HTR-8/SVneo (cell line): Measurements from ENCODE around the gene TBL1X.

Source experiments
- DNase-seq: peaks from one replicate; pipeline ENCODE4 v3.0.0; 2011; ENCODE audit warnings: low spot score, mixed read lengths; ENCODE audit not compliant: insufficient read length
- FAIRE-seq: peaks from 2 replicates; lab custom pipeline; 2011; peaks lifted over from hg19 to GRCh38; lab: Jason Lieb, UNC

TBL1X gene

GRCh38 chrX:9492901-9493300 is 28.0 kb downstream of the TBL1X start:
- DNase-seq (no peak), FAIRE-seq (no peak)

GRCh38 chrX:9493936-9494335 is 29.1 kb downstream of the TBL1X start:
- DNase-seq, result no peak
- no peak for FAIRE-seq

GRCh38 chrX:9494771-9495170 is 29.9 kb downstream of the TBL1X start:
- FAIRE-seq (no peak), DNase-seq (no peak)

GRCh38 chrX:9495496-9495895 is 30.6 kb downstream of the TBL1X start:
- FAIRE-seq, result no peak

GRCh38 chrX:9498236-9498635 is 33.4 kb downstream of the TBL1X start:
- FAIRE-seq (no peak), DNase-seq (no peak)

More at GRCh38 chrX:9495496-9495895, 30.6 kb downstream of the TBL1X start:
- no peak for DNase-seq

- no peak for FAIRE-seq
- DNase-seq, result no peak
Observed at GRCh38 chrX:9500584-9500983, 35.7 kb downstream of the TBL1X start.

GRCh38 chrX:9501362-9501761 is 36.5 kb downstream of the TBL1X start:
- DNase-seq (no peak), FAIRE-seq (no peak)

GRCh38 chrX:9503261-9503660 is 38.4 kb downstream of the TBL1X start:
- FAIRE-seq (no peak), DNase-seq (no peak)

- no peak for FAIRE-seq
Observed at GRCh38 chrX:9510366-9510765, 45.5 kb downstream of the TBL1X start.

GRCh38 chrX:9510980-9511379 is 46.1 kb downstream of the TBL1X start:
- no peak for FAIRE-seq
- DNase-seq, result no peak

More at GRCh38 chrX:9510366-9510765, 45.5 kb downstream of the TBL1X start:
- DNase-seq, result no peak

GRCh38 chrX:9515489-9515888 is 50.6 kb downstream of the TBL1X start:
- DNase-seq (no peak), FAIRE-seq (no peak)

GRCh38 chrX:9515973-9516538 is 51.2 kb downstream of the TBL1X start:
- FAIRE-seq (no peak), DNase-seq (no peak)

- no peak for DNase-seq
- no peak for FAIRE-seq
Observed at GRCh38 chrX:9516635-9517034, 51.8 kb downstream of the TBL1X start.

- no peak for FAIRE-seq
Observed at GRCh38 chrX:9518051-9518450, 53.2 kb downstream of the TBL1X start.

GRCh38 chrX:9518889-9519288 is 54.0 kb downstream of the TBL1X start:
- FAIRE-seq (no peak), DNase-seq (no peak)

More at GRCh38 chrX:9518051-9518450, 53.2 kb downstream of the TBL1X start:
- no peak for DNase-seq

- DNase-seq (no peak), FAIRE-seq (no peak)
Observed at GRCh38 chrX:9519546-9520216, 54.8 kb downstream of the TBL1X start.

GRCh38 chrX:9520217-9520590 is 55.3 kb downstream of the TBL1X start:
- no peak for FAIRE-seq
- no peak for DNase-seq

- DNase-seq (no peak), FAIRE-seq (no peak)
Observed at GRCh38 chrX:9522378-9523155, 57.7 kb downstream of the TBL1X start.

GRCh38 chrX:9525511-9526248 is 60.8 kb downstream of the TBL1X start:
- no peak for FAIRE-seq
- no peak for DNase-seq

- FAIRE-seq, result no peak
- no peak for DNase-seq
Observed at GRCh38 chrX:9526965-9527364, 62.1 kb downstream of the TBL1X start.

- FAIRE-seq (no peak), DNase-seq (no peak)
Observed at GRCh38 chrX:9528498-9528897, 63.6 kb downstream of the TBL1X start.
